Activated CD8-positive, alpha-beta memory T cell treated with anti-CD3 and anti-CD28 coated beads for 1 hour (primary cell): ENCODE measurements around the gene MUCL3.
"Not testable (repeated sequence)": the region's sequence is repeated elsewhere in the genome, so short reads cannot be mapped to it uniquely, and the experiment has no call there.

Experiments
- DNase-seq, 2 donors: peaks; one replicate each; pipeline ENCODE4 v3.0.0-alpha.2; 2020; ENCODE audit warnings: low read depth in 1 of 2; ENCODE audit errors: extremely low read depth in 1 of 2

MUCL3 gene, protein sequence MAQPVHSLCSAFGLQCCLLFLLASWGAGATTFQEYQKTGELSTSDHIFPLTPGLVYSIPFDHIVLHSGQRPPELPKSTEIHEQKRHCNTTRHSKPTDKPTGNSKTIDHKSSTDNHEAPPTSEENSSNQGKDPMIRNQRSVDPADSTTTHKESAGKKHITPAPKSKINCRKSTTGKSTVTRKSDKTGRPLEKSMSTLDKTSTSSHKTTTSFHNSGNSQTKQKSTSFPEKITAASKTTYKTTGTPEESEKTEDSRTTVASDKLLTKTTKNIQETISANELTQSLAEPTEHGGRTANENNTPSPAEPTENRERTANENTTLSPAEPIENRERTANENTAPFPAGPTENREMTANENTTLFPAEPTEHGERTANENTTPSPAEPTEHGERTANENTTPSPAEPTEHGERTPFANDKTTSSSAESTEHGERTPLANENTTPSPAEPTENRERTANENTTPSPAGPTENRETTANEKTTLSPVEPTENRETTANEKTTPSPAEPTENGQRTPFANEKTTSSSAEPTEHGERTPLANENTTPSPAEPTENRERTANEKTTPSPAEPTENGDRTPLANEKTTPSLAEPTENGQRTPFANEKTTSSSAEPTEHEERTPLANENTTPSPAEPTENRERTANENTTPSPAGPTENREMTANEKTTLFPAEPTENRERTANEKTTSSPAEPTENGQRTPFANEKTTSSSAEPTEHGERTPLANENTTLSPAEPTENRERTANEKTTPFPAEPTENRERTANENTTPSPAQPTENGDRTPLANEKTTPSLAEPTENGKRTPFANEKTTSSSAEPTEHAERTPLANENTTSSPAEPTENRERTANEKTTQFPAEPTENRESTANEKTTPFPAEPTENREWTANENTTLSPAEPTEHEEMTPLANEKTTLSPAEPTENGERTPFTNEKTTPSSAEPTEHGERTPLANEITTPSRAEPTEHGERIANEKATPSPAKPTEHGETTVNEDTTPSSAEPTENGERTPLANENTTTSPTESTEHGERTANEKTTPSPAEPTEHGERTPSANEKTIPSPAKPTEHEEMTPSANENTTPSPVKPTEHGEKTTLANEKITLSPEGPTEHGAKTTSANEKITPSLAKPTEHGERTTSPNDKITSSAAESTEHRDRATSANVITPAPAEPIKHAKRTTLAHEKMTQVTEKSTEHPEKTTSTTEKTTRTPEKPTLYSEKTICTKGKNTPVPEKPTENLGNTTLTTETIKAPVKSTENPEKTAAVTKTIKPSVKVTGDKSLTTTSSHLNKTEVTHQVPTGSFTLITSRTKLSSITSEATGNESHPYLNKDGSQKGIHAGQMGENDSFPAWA (N-terminal part only)

DNA sequence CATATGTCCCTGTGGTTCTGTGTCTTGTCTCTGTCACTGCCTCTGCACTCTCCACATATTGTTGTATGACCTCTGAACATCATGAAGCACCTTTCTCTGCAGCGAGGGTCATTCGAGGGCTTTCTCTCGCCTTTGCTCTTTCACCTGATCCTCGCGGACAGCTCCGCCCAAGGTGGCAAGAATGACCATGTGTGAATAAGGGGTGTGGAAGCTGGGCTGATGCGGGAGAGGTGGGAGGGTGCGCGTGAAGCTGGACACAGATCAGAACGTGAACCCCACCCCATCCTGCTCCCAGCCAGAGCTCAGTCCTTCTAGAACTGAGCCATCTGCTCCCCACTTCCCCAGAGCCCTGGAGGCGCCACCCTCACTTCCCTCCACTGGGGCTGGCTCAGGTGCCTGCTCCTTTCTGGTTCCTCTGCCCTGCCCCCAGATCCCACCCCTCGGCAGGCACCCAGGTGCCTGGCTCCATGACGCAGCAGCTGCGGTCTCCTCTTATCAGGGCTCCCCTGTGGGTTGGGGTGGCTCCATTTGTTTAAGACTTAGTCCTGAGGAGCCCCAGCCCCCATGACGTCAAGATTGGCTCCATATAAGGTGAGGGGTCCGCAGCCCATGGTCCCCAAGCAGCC, at the start of gene MUCL3:
Gene MUCL3 (plus strand): TSS at position 613 of the 626 bp plus-strand sequence. CDS start 27 bp downstream, outside the sequence.
- DNase-seq, result no peak

DNA sequence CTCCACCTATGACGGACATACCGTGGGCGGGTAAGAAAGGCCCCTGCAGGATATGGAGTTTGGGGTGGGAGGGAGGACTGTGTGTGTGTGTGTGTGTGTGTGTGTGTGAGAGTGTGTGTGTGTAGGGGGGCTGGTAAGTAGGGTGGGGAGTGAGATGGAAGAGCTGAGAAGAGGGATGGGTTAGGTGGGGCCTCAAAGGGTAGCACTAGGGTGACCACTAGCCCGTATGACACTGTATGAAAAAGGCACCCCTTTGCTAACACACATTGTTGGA, 49.4 kb upstream of the MUCL3 start:
- DNase-seq, result no peak

DNA sequence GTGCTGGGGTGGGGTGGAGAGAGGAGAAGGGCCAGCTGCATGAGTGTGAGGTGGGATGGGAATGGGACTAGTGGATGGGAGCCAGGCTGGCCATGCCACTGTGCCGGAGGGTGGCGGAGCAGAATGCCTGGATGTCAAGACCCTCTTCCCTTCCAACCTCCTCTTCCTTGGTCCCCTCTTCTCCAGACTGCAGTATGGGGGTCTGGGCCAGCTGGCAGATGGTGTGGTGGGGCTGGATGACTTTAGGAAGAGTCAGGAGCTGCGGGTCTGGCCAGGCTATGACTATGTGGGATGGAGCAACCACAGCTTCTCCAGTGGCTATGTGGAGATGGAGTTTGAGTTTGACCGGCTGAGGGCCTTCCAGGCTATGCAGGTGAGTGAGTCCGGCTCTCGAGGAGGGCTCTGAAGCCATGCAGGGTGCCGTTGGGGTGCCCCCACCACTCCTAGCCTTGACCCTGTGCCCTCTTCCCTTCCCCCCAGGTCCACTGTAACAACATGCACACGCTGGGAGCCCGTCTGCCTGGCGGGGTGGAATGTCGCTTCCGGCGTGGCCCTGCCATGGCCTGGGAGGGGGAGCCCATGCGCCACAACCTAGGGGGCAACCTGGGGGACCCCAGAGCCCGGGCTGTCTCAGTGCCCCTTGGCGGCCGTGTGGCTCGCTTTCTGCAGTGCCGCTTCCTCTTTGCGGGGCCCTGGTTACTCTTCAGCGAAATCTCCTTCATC, 48.8 kb upstream of the MUCL3 start:
- DNase-seq, result no peak

DNA sequence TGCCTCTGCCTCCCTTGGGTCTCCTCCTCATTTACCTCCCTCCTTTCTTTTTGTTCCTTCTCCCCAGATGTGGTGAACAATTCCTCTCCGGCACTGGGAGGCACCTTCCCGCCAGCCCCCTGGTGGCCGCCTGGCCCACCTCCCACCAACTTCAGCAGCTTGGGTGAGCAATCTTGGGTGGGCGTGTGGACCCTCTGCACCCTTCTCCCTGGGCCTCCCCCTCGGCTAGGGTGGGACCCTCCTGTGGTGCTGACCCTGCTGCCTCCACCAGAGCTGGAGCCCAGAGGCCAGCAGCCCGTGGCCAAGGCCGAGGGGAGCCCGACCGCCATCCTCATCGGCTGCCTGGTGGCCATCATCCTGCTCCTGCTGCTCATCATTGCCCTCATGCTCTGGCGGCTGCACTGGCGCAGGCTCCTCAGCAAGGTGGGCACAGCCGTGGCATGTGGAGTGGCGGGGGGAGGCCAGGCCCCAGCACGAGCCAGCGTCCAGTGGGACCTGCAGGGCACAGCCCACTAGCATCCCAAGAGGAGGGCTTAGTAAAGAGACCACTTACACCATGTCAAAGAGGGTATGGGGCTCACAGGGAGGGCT, 47.7 kb upstream of the MUCL3 start:
- no peak for DNase-seq

DNA sequence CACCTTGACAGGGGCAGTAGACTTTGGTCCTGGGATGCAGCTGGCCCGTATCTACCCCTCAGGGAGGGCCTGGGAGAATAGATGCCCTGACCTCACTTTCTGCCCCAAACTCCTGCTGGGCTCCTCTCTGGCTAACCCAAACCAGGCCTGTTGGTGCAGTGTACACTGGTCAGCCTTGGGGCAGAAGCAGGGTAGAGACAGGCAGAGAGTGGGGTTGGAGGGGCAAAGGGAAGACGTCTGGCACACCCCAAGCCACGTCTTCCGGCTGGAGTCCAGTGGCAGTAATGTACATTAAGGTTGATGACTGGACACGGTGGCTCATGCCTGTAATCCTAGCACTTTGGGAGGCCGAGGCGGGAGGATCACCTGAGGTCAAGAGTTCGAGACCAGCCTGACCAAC, 47.1 kb upstream of the MUCL3 start:
- no peak for DNase-seq

DNA sequence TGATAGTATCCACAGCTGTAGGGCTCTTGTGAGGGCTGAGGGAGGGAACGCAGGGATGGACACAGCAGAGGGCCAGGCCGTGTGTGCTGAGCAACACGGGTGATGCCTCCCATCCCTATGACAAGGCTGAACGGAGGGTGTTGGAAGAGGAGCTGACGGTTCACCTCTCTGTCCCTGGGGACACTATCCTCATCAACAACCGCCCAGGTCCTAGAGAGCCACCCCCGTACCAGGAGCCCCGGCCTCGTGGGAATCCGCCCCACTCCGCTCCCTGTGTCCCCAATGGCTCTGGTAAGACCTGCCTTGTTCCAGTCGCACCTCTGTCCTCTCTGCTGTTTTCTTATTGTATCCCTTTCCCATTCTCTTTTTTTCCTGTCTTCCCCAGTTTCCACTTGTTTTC, 46.4 kb upstream of the MUCL3 start:
- DNase-seq, result no peak

DNA sequence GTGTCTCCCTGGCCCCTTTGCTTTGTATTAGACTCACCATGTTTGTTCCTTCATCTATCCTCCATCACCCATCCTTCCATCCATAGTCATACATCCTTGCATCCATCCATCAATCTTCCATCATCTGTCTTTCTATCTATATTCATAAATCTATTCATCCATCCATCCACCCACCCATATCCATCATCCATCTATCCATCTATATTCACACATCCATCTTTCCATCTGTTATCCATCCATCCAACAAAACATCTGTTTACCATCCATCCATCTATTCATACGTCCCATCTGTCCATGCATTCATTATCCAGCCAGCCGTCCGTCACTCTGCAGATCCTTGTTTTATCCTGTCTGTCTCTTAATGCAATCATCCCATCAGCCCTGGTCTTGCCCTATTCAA, 45.8 kb upstream of the MUCL3 start:
- no peak for DNase-seq

DNA sequence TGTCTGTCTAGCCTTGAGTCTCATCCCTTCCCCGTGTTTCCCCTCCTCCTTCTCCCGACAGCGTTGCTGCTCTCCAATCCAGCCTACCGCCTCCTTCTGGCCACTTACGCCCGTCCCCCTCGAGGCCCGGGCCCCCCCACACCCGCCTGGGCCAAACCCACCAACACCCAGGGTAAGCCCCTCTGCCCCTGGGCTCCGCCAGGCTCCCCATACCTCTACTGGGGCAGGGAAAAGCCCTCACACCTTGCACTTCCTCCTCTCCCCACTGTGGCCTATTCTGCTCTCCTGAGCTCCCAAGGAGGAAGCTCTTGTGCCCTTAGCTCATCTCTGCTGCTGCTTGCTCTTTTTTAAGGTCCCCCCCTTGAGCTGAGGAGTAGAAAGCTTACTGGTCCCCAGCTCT, 45.4 kb upstream of the MUCL3 start:
- no peak for DNase-seq

DNA sequence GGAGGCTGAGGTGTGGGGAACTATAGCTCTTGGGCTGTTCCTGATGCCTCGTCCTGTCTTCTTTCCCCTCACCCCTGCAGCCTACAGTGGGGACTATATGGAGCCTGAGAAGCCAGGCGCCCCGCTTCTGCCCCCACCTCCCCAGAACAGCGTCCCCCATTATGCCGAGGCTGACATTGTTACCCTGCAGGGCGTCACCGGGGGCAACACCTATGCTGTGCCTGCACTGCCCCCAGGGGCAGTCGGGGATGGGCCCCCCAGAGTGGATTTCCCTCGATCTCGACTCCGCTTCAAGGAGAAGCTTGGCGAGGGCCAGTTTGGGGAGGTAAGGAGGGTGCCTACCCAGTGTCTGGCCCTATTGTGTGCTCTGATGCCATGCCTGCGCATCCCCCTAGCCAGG, 44.2 kb upstream of the MUCL3 start:
- DNase-seq, result no peak

DNA sequence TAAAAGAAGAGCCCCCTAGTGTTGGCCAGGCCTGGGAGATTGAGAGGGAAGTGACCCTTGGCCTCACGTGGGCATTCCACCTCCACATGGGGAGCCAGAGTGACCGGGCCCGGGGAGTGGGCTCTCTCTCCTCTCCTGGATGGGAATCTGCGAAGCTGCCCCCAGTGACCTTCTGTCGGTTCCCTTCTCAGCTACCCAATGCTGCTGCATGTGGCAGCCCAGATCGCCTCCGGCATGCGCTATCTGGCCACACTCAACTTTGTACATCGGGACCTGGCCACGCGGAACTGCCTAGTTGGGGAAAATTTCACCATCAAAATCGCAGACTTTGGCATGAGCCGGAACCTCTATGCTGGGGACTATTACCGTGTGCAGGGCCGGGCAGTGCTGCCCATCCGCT, 42.9 kb upstream of the MUCL3 start:
- no peak for DNase-seq

DNA sequence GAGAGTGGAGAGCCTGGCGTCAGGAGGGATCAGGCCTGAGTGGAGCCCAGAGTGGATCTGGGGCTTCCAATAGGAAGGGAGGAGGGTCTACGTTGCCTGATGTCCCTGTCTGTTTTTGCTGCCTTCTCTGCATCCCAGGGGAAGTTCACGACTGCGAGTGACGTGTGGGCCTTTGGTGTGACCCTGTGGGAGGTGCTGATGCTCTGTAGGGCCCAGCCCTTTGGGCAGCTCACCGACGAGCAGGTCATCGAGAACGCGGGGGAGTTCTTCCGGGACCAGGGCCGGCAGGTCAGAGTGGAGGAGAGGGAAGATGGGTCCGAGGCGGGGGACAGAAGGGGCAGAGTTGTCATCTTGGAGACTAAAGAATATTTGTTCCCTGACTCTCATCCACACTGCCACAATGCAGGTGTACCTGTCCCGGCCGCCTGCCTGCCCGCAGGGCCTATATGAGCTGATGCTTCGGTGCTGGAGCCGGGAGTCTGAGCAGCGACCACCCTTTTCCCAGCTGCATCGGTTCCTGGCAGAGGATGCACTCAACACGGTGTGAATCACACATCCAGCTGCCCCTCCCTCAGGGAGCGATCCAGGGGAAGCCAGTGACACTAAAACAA, 41.9 kb upstream of the MUCL3 start:
- no peak for DNase-seq

DNA sequence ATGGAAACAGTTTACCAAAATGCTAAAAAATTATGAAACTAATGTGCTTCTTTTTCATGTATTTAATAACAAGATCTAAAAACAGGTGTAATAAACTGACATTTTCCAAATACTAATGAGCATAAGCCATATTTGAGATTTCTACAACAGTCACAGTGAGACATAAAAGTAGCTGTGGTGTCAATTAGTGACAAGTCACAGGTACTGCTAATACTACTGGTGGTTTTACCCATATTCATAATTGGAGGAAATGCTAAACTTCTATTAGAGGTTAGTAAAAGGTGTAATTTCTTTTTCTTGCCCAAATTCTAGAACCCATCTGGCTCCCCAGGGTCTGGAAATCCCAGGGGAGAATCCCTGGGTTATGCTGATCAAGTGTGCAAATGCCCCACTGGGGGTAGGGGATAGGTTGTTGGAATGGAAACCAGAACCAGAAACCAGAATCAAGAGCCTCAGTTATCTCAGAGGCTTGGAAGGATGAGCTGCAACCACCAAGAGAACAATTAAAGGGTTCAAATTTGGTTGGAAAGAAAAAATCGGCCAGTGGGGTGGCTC, 39.8 kb upstream of the MUCL3 start:
- DNase-seq, result no peak

DNA sequence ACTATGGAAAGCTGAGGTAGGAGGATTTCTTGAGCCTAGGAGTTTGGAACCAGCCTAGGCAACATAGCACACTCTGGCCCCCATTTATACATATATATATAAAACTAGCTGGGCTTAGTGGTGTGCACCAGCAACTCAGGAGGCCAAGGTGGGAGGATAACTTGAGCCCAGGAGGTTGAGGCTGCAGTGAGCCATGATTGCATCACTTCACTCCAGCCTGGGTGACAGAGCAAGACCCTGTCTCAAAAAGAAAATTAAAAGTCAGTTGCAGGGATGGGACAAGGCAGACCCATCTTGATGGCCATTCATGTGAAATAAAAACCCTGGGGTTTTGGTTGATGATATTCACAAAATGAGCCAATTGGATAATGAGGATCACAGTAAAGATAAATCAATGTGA, 39.3 kb upstream of the MUCL3 start:
- DNase-seq, result no peak

DNA sequence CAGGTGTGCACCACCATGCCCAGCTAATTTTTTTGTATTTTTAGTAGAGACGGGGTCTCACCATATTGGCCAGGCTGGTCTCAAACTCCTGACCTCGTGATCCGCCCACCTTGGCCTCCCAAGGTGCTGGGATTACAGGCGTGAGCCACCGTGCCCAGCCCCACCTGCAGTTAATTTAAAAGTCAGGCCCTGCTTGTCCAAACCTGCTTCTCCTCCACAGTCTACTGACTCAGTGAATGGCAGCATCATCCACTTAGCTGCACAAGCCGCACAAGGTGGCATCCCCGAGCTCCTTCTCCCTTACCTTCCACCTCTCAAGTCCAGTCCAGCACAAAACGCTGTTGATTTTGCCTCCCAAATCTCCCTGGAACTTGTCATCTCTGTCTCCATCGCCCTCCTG, 38.6 kb upstream of the MUCL3 start:
- not testable (repeated sequence) for DNase-seq

DNA sequence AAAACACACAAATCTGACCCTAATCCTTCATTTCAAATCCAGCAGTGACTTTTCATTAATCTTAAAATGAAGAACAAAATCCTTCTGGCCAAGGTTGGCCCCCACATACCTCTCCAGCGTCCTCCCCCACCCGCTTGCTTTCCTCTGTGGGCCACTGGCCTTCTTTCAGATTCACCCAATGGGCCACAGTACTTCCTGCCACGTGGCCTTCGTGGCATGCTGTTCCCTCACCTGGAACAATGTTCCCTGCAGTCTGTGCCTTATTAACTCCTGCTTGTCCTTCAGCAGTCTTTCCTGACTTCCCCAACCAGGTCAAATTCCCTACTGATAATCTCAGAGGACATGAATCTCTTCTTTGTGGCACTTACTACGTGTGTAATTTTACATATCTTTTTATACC, 38.1 kb upstream of the MUCL3 start:
- DNase-seq, result no peak

DNA sequence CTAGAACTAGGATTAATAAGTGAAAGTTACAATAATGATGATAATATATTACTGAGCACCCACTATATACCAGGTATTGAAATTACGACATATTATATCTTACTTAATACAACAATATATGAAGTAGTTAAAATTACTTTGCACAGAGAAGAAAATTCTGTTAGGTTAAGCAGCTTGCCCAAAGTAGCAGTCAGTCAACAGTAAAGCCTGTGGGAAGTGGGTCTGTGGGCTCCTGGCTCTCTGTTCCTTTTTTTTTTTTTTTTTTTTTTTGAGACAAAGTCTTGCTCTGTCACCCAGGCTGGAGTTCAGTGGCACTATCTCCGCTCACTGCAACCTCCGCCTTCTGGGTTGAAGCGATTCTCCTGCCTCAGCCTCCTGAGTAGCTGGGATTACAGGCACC, 37.5 kb upstream of the MUCL3 start:
- DNase-seq, result no peak

DNA sequence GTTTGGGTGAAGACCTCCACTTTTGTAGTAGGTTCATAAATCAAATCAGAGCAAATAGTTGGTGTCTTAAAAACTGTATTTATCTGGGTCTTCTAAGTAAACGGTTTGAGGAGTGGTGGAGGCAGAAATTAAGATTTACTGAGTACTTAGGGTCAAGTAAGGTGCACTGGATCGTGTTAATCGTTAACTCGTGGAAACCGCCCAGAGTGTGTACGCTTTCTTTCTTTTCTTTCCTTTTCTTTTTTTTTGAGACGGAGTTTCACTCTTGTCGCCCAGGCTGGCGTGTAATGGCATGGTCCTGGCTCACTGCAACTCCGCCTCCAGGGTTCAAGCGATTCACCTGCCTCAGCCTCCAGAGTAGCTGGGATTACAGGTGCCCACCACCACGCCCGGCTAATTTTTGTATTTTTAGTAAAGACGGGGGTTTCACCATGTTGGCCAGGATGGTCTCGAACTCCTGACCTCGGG, 33.4 kb upstream of the MUCL3 start:
- not testable (repeated sequence) for DNase-seq

DNA sequence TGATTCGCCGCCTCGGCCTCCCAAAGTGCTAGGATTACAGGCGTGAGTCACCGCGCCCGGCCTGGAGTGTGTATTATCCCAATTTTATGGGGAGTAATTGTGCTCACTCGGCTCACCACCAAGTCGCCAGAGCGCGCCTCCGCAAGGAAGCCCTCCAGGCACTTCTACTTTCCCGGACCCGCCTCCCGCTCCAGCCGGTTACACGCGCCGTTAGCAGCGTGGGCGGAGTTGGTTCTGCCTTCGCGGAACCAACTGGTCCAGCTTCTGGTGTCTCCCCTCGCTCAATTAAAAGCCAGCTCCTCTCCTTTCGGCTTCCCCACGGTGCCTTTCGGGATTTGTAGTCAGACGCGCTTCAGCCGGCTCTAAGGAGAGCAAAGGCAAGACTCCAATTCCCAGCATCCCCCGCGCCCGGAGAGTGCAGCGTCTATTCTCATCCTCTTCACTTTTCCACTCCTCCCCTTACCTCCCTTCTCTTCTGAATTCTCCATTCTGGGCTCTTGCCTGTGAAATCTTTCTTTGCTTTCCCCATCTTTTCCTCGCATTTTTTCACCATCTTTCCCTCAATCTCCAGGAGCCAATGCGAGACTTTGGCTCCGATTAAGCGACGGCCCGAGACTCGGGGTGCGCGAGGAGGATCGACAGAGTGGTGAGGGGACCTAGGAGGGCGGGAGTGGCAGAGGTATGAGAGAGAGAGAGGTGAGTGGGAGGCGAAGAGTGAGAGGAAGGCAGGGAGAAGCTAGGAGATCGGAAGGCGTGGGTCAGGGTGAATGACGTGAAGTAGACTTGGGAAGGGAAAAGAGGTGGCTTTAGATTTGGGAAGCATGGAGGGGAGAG, 32.8 kb upstream of the MUCL3 start, which contains the start of gene GTF2H4:
Gene GTF2H4 (plus strand): TSS at position 450 of the 834 bp plus-strand sequence.
- peak; percentile 88 to 93 for DNase-seq
